ENCODE data around the gene RBM18. TPM values are rescaled to one million over a fixed set of nuclear protein-coding genes. Genes with fewer than 3 reads are reported as not detected.

Gene RBM18
- total and polyA plus RNA-seq, 2 donors from 2014 or later: 17.5 to 18.5 TPM

DNA sequence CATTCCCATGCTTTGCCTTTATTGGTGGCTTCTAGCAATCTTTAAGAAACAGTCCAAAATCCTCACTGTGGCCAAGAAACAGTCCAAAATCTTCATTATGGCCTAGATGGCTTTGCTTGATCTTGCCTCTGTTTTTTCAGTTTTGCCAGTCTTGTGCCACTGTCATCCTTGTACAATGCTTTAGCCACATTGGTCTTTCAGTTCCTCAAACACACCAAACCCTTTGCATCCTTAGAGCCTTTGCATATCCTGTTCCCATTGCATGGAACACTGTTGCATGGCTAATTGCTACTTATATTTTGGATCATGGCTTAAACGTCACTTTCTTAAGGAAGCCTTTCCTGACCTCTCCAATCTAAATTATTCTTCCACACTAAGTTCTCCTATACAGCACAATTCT is 22.1 kb upstream of the RBM18 start:
- Histone ChIP-seq H3K36me3 (ENCODE audit: control insufficient read depth in 2 of 3, insufficient read depth in 3 of 3, low read length in 3 of 3) (peaks cover 9 to 41% (median 26%) of the 10 kb centered on the region in 3 donors), H3K9ac (ENCODE audit: low read length in 3 of 3) (no peak overlapping the region), H3K4me1 (ENCODE audit: control insufficient read depth in 2 of 3, insufficient read depth in 2 of 3, low read depth in 1 of 3, low read length in 3 of 3) (no peaks in the 10 kb centered on the region), H3K27me3 (ENCODE audit: control insufficient read depth, insufficient read depth, low read length) (no peaks in the 10 kb centered on the region), H3K4me3 (ENCODE audit: low read length in 3 of 3) (no peak overlapping the region), H3K9me3 (ENCODE audit: control insufficient read depth in 2 of 3, insufficient read depth in 1 of 3, low read length in 3 of 3) (no peaks in the 10 kb centered on the region), H3K27ac (ENCODE audit: low read depth in 2 of 2, low read length in 2 of 2) (no peak overlapping the region)
- TF ChIP-seq, protein P1, sequence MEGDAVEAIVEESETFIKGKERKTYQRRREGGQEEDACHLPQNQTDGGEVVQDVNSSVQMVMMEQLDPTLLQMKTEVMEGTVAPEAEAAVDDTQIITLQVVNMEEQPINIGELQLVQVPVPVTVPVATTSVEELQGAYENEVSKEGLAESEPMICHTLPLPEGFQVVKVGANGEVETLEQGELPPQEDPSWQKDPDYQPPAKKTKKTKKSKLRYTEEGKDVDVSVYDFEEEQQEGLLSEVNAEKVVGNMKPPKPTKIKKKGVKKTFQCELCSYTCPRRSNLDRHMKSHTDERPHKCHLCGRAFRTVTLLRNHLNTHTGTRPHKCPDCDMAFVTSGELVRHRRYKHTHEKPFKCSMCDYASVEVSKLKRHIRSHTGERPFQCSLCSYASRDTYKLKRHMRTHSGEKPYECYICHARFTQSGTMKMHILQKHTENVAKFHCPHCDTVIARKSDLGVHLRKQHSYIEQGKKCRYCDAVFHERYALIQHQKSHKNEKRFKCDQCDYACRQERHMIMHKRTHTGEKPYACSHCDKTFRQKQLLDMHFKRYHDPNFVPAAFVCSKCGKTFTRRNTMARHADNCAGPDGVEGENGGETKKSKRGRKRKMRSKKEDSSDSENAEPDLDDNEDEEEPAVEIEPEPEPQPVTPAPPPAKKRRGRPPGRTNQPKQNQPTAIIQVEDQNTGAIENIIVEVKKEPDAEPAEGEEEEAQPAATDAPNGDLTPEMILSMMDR (IDR thresholded peaks at IDR 0.05; ENCODE audit: borderline replicate concordance, extremely low read depth, insufficient read depth): no peak
- FAIRE-seq (no peak), DNase-seq (no peak)
- intact Hi-C loops (cut with DNase I): no loop called here

DNA sequence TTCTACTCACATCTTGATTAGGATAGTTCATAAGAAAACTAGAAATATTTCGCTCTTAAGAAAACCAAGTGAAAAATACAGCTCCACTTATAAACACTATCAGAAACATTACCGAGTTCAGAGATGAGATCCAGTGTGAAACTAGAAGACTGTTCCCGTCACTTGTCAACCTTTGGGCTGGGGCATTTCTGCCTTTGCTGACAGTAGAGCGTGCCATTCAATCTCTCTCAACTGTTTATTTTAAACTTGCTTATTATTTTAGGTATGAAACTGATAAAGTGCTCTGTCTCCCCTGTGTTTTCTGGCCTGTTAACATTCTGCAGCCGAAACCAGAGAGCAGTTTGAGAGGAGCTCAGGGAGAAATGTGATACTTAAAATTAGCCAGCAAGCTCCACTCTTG is 16.7 kb upstream of the RBM18 start:
- Histone ChIP-seq H3K27ac (ENCODE audit: low read depth in 2 of 2, low read length in 2 of 2) (no peak overlapping the region), H3K9me3 (ENCODE audit: control insufficient read depth in 2 of 3, insufficient read depth in 1 of 3, low read length in 3 of 3) (no peaks in the 10 kb centered on the region), H3K36me3 (ENCODE audit: control insufficient read depth in 2 of 3, insufficient read depth in 3 of 3, low read length in 3 of 3) (peaks cover 3 to 24% (median 13%) of the 10 kb centered on the region in 3 donors), H3K9ac (ENCODE audit: low read length in 3 of 3) (no peak overlapping the region), H3K4me1 (ENCODE audit: control insufficient read depth in 2 of 3, insufficient read depth in 2 of 3, low read depth in 1 of 3, low read length in 3 of 3) (no peaks in the 10 kb centered on the region), H3K4me3 (ENCODE audit: low read length in 3 of 3) (no peak overlapping the region), H3K27me3 (ENCODE audit: control insufficient read depth, insufficient read depth, low read length) (no peaks in the 10 kb centered on the region)
- intact Hi-C loops (cut with DNase I): no loop called here
- TF ChIP-seq, protein P1 (IDR thresholded peaks at IDR 0.05; ENCODE audit: borderline replicate concordance, extremely low read depth, insufficient read depth): no peak
- DNase-seq: peak in 2 of 5 donors; percentile 11 to 15
- no peak for FAIRE-seq

DNA sequence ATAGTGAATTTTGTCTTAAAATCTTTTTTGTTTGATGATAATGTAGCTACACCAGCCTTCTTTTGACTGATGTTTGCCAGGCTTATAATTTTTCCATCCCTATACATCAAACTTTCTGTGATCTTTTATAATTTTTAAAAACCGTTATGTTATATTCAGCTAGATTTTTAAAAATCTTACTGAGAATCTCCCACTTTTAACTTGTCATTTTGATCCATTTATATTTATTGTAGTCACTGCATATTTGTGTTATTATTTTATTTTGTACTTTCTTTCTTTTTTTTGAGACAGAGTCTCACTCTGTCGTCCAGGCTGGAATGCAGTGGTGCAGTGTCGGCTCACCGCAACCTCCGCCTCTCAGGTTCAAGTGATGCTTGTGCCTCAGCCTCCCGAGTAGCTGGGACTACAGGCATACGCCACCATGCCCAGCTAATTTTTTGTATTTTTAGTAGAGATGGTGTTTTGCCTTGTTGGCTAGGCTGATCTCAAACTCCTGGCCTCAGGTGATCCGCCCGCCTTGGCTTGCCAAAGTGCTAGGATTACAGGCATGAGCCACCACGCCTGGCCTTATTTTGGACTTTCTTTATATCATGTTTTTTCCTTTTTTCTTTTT is 12.8 kb upstream of the RBM18 start:
- H3K36me3 ChIP-seq (ENCODE audit: control insufficient read depth in 2 of 3, insufficient read depth in 3 of 3, low read length in 3 of 3): peaks cover 5 to 14% (median 11%) of the 10 kb centered on the region in 3 donors
- H3K4me1 ChIP-seq (ENCODE audit: control insufficient read depth in 2 of 3, insufficient read depth in 2 of 3, low read depth in 1 of 3, low read length in 3 of 3): no peaks in the 10 kb centered on the region
- DNase-seq: no peak
- intact Hi-C loops (cut with DNase I): no loop called here
- no peak overlapping the region for H3K9ac ChIP-seq (ENCODE audit: low read length in 3 of 3)
- no peak overlapping the region for H3K27ac ChIP-seq (ENCODE audit: low read depth in 2 of 2, low read length in 2 of 2)
- H3K9me3 ChIP-seq (ENCODE audit: control insufficient read depth in 2 of 3, insufficient read depth in 1 of 3, low read length in 3 of 3): peaks cover 0 to 5% (median 0%) of the 10 kb centered on the region in 3 donors
- no peaks in the 10 kb centered on the region for H3K27me3 ChIP-seq (ENCODE audit: control insufficient read depth, insufficient read depth, low read length)
- no peak overlapping the region for H3K4me3 ChIP-seq (ENCODE audit: low read length in 3 of 3)
- TF ChIP-seq, protein P1 (IDR thresholded peaks at IDR 0.05; ENCODE audit: borderline replicate concordance, extremely low read depth, insufficient read depth): no peak
- no peak for FAIRE-seq

DNA sequence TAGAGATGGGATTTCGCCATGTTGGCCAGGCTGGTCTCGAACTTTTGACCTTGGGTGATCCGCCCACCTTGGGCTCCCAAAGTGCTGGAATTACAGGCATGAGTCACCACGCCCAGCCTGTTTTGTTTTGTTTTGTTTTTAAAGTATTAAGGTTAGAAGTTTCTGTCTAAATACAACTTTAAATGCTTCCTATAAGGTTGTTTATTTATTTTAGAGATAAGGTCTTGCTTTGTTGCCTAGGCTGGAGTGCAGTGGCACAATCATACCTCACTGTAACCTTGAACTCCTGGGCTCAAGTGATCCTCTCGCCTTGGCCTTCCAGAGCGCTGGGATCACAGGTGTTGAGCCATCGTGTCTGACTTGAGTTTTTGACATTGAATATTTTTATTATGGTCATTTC is 11.5 kb upstream of the RBM18 start:
- H3K9ac ChIP-seq (ENCODE audit: low read length in 3 of 3): no peak overlapping the region
- FAIRE-seq (no peak), DNase-seq (no peak)
- H3K36me3 ChIP-seq (ENCODE audit: control insufficient read depth in 2 of 3, insufficient read depth in 3 of 3, low read length in 3 of 3): peaks cover 5 to 13% (median 11%) of the 10 kb centered on the region in 3 donors
- TF ChIP-seq, protein P1 (IDR thresholded peaks at IDR 0.05; ENCODE audit: borderline replicate concordance, extremely low read depth, insufficient read depth): no peak
- no peaks in the 10 kb centered on the region for H3K4me1 ChIP-seq (ENCODE audit: control insufficient read depth in 2 of 3, insufficient read depth in 2 of 3, low read depth in 1 of 3, low read length in 3 of 3)
- intact Hi-C loops (cut with DNase I): no loop called here
- H3K9me3 ChIP-seq (ENCODE audit: control insufficient read depth in 2 of 3, insufficient read depth in 1 of 3, low read length in 3 of 3): peaks cover 0 to 5% (median 0%) of the 10 kb centered on the region in 3 donors
- no peak overlapping the region for H3K27ac ChIP-seq (ENCODE audit: low read depth in 2 of 2, low read length in 2 of 2)
- H3K4me3 ChIP-seq (ENCODE audit: low read length in 3 of 3): no peak overlapping the region
- H3K27me3 ChIP-seq (ENCODE audit: control insufficient read depth, insufficient read depth, low read length): no peaks in the 10 kb centered on the region

Measured in kidney (tissue), 14 donors.